ENCODE data around the gene MVP.
"Not testable (repeated sequence)": the region's sequence is repeated elsewhere in the genome, so short reads cannot be mapped to it uniquely, and the experiment has no call there.

The MVP gene

GRCh38 chr16:29876594-29877249 is 56.5 kb downstream of the MVP start:
- DNase-seq: peak; percentile 38

GRCh38 chr16:29877266-29877961 is 57.2 kb downstream of the MVP start:
- DNase-seq: no peak

- DNase-seq: no peak
These were observed 57.9 kb downstream of the MVP start for GRCh38 chr16:29878172-29878571.

GRCh38 chr16:29881050-29881449 is 60.8 kb downstream of the MVP start:
- DNase-seq: no peak

GRCh38 chr16:29883987-29884386 is 63.7 kb downstream of the MVP start:
- no peak for DNase-seq

- not testable (repeated sequence) for DNase-seq
These were observed 69.1 kb downstream of the MVP start for GRCh38 chr16:29889372-29889771.

- DNase-seq: no peak
These were observed 71.5 kb downstream of the MVP start for GRCh38 chr16:29891525-29892457.

GRCh38 chr16:29892458-29892813 is 72.2 kb downstream of the MVP start:
- DNase-seq: no peak

- no peak for DNase-seq
These were observed 73.3 kb downstream of the MVP start for GRCh38 chr16:29893553-29893952.

GRCh38 chr16:29894352-29894751 is 74.1 kb downstream of the MVP start:
- no peak for DNase-seq

- DNase-seq: no peak
These were observed 76.6 kb downstream of the MVP start for GRCh38 chr16:29896841-29897240.

- no peak for DNase-seq
These were observed 77.1 kb downstream of the MVP start for GRCh38 chr16:29897333-29897732.
